ENCODE results near the gene FICD.
A peak's percentile ranks its signal among the peaks of the same experiment; 100 is the strongest.

Gene FICD

GRCh38 chr12:108510836-108511235 lies 4.2 kb upstream of the FICD start:
- no peak for DNase-seq (ENCODE audit: low spot score)
- no peak for TF ChIP-seq CTCF (conservative IDR thresholded peaks at IDR 0.05; ENCODE audit: low read depth)
- CTCF ChIA-PET = interaction anchor here (0.6 kb wide), 1 partner anchor 596 kb away, joined by 4 read pairs; no protein-coding TSS in a partner anchor
- POLR2A ChIA-PET (ENCODE audit: low non-redundant PET) = no interaction called here
- H3K27ac ChIP-seq = no peak overlapping the region

- peak; percentile 59 for DNase-seq (ENCODE audit: low spot score)
- ChIA-PET CTCF (interaction anchor here (0.5 to 2.0 kb wide), 7 partner anchors 10 to 522 kb away, joined by 3 to 6 read pairs (median 3); no protein-coding TSS in a partner anchor), POLR2A (ENCODE audit: low non-redundant PET) (no interaction called here)
- no peak overlapping the region for H3K27ac ChIP-seq
- TF ChIP-seq CTCF (conservative IDR thresholded peaks at IDR 0.05; ENCODE audit: low read depth) = peak; percentile 83
These were observed 3.2 kb upstream of the FICD start for GRCh38 chr12:108511633-108512540.

GRCh38 chr12:108514468-108514972 lies 557 bp upstream of the FICD start:
- no peak for DNase-seq (ENCODE audit: low spot score)
- ChIA-PET POLR2A (ENCODE audit: low non-redundant PET) (no interaction called here), CTCF (interaction anchor here (0.6 kb wide), 1 partner anchor 453 kb away, joined by 3 read pairs; no protein-coding TSS in a partner anchor)
- TF ChIP-seq CTCF (conservative IDR thresholded peaks at IDR 0.05; ENCODE audit: low read depth) = no peak
- peak overlapping the region; percentile 55 for H3K27ac ChIP-seq

GRCh38 chr12:108515916-108516315 lies 839 bp downstream of the FICD start:
- no peak for DNase-seq (ENCODE audit: low spot score)
- POLR2A ChIA-PET (ENCODE audit: low non-redundant PET) = no interaction called here
- peak overlapping the region; percentile 55 for H3K27ac ChIP-seq
- CTCF ChIA-PET = no interaction called here
- TF ChIP-seq CTCF (conservative IDR thresholded peaks at IDR 0.05; ENCODE audit: low read depth) = no peak

GRCh38 chr12:108516511-108517275 lies 1.6 kb downstream of the FICD start:
- POLR2A ChIA-PET (ENCODE audit: low non-redundant PET) = no interaction called here
- no peak for TF ChIP-seq CTCF (conservative IDR thresholded peaks at IDR 0.05; ENCODE audit: low read depth)
- DNase-seq (ENCODE audit: low spot score) = no peak
- 0 out of 2 replicates have a peak overlapping the region, but pooled peaks have one; percentile 55 for H3K27ac ChIP-seq
- CTCF ChIA-PET = no interaction called here
